Testis (tissue), 3 donors: ENCODE measurements around the gene HIRIP3. TPM values are rescaled to one million over a fixed set of nuclear protein-coding genes. Genes with fewer than 3 reads are reported as not detected.

ENCODE experiments used
- DNase-seq: peaks from one replicate; pipeline ENCODE4 v3.0.0-alpha.2; 2019
- H3K27ac ChIP-seq, 2 donors: fragments of 200-600 bp; sonication (generic); one replicate each; pipeline ENCODE4 v1.5.1; 2019
- H3K27me3 ChIP-seq: fragments of 200-600 bp; sonication (generic); one replicate; pipeline ENCODE4 v1.5.1; 2019
- H3K36me3 ChIP-seq: fragments of 200-600 bp; sonication (generic); one replicate; pipeline ENCODE4 v1.5.1; 2017; ENCODE audit warnings: low read depth; ENCODE audit errors: missing control alignments
- H3K4me1 ChIP-seq: fragments of 200-600 bp; sonication (generic); one replicate; pipeline ENCODE4 v1.5.1; 2019
- H3K4me3 ChIP-seq, 2 donors: fragments of 200-600 bp; sonication (generic); one replicate each; pipeline ENCODE4 v1.5.1; 2017 to 2019
- H3K9me3 ChIP-seq: fragments of 200-600 bp; sonication (generic); one replicate; pipeline ENCODE4 v1.5.1; 2017
- POLR2A ChIP-seq: fragments of 450-650 bp; IDR thresholded peaks from one replicate; pipeline ENCODE4 v1.6.1; 2017; ENCODE audit warnings: antibody characterized with exemption, mild to moderate bottlenecking, moderate library complexity
- WGBS, 2 donors: methylation state at CpG; one replicate each; pipeline ENCODE4 v1.1.5; 2018; 5-methylcytosine and 5-hydroxymethylcytosine counted together
- intact Hi-C: fragments of 100-400 bp; cut with DNase I; formaldehyde crosslinking; loops from one replicate; pipeline ENCODE4 v1.15.1; 2023; ENCODE audit warnings: low total_unique reads
- polyA plus RNA-seq: library from polyadenylated mRNA; stranded (reverse); fragments of 350-450 nt; fragmentation: Illumina TruSeq; extraction: RNeasy Lipid Tissue Mini Kit (QIAGEN cat#74804); gene quantifications from one replicate; pipeline ENCODE4 v1.2.3, GENCODE V29; 2014; ENCODE audit warnings: low read depth, low replicate concordance; ENCODE audit not compliant: insufficient read depth
- total RNA-seq, 2 donors: library from RNA; depleted of rRNA; stranded (reverse); fragments of >200 nt; gene quantifications; one replicate each; pipeline ENCODE4 v1.2.3, GENCODE V29; 2016
- TF ChIP-seq, protein P1 (sequence below), 3 experiments: fragments of 450-650 bp in 2 of 3; fragments of 200-600 bp in 1 of 3; sonication (generic) in 1 of 3; IDR thresholded peaks; one replicate each; pipeline ENCODE4 v1.5.1; 2016 to 2019; ENCODE audit warnings: antibody characterized with exemption in 3 of 3, mild to moderate bottlenecking in 2 of 3, moderate library complexity in 1 of 3

Gene HIRIP3
- total and polyA plus RNA-seq, 3 donors from 2014 or later = 32.1 to 57.3 (median 40.2) TPM

DNA sequence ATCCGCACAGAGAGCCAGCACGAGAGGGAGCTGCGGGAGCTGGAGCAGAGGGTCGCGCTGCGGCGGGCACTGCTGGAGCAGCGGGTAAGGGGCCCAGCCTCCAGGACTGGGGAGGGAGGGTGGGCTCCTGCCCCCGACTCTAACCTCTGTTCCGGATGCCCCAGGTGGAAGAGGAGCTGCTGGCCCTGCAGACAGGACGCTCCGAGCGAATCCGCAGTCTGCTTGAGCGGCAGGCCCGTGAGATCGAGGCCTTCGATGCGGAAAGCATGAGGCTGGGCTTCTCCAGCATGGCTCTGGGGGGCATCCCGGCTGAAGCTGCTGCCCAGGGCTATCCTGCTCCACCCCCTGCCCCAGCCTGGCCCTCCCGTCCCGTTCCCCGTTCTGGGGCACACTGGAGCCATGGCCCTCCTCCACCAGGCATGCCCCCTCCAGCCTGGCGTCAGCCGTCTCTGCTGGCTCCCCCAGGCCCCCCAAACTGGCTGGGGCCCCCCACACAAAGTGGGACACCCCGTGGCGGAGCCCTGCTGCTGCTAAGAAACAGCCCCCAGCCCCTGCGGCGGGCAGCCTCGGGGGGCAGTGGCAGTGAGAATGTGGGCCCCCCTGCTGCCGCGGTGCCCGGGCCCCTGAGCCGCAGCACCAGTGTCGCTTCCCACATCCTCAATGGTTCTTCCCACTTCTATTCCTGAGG, 4.4 kb downstream of the HIRIP3 start:
- H3K27me3 ChIP-seq = no peaks in the 10 kb centered on the region
- WGBS, 2 donors = 88 to 98% methylated on average over 8 to 30 of the region's 35 CpGs
- no peak for DNase-seq
- TF ChIP-seq, protein P1, sequence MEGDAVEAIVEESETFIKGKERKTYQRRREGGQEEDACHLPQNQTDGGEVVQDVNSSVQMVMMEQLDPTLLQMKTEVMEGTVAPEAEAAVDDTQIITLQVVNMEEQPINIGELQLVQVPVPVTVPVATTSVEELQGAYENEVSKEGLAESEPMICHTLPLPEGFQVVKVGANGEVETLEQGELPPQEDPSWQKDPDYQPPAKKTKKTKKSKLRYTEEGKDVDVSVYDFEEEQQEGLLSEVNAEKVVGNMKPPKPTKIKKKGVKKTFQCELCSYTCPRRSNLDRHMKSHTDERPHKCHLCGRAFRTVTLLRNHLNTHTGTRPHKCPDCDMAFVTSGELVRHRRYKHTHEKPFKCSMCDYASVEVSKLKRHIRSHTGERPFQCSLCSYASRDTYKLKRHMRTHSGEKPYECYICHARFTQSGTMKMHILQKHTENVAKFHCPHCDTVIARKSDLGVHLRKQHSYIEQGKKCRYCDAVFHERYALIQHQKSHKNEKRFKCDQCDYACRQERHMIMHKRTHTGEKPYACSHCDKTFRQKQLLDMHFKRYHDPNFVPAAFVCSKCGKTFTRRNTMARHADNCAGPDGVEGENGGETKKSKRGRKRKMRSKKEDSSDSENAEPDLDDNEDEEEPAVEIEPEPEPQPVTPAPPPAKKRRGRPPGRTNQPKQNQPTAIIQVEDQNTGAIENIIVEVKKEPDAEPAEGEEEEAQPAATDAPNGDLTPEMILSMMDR (IDR thresholded peaks at IDR 0.05) = no peak
- TF ChIP-seq POLR2A = no peak
- intact Hi-C loops = no loop called here
- H3K27ac ChIP-seq = no peak overlapping the region
- no peaks in the 10 kb centered on the region for H3K9me3 ChIP-seq
- H3K4me3 ChIP-seq = no peak overlapping the region
- H3K4me1 ChIP-seq = peaks cover 13% of the 10 kb centered on the region
- H3K36me3 ChIP-seq = no peaks in the 10 kb centered on the region

DNA sequence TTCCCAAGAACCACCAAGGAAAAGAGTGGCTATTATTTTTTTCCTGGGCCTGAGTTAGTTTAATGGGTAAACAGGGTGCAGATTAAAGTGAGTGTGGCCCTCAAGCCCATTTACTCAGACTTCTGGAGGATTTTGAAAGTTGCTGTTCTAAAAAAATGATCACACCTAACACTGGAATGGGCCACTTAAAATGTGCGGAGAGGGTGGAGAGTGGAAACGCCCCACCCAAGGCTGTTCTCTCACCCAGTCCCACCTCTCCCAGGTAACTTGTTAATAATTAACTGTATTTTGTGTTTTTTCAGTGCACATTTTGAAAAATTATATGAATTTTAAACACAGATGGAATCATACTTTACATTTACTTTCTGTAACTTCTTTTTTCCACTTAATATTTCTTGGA, 5.4 kb downstream of the HIRIP3 start:
- no peak for DNase-seq
- Histone ChIP-seq H3K27me3 (no peaks in the 10 kb centered on the region), H3K27ac (no peak overlapping the region), H3K4me3 (no peak overlapping the region), H3K4me1 (peaks cover 10% of the 10 kb centered on the region), H3K36me3 (no peaks in the 10 kb centered on the region), H3K9me3 (no peaks in the 10 kb centered on the region)
- WGBS, 2 donors = 89 to 96% methylated on average over 2 of the region's 2 CpGs
- no peak for TF ChIP-seq POLR2A
- TF ChIP-seq, protein P1 (IDR thresholded peaks at IDR 0.05) = no peak
- intact Hi-C loops = no loop called here

GRCh38 chr16:29989111-29989858, 6.1 kb downstream of the HIRIP3 start:
- H3K36me3 ChIP-seq = no peaks in the 10 kb centered on the region
- H3K27me3 ChIP-seq = no peaks in the 10 kb centered on the region
- H3K4me3 ChIP-seq = no peak overlapping the region
- H3K9me3 ChIP-seq = no peaks in the 10 kb centered on the region
- no peak for DNase-seq
- intact Hi-C loops = no loop called here
- TF ChIP-seq, protein P1 (IDR thresholded peaks at IDR 0.05) = no peak
- 79 to 82% methylated on average over 23 of the region's 23 CpGs for WGBS, 2 donors
- H3K27ac ChIP-seq = no peak overlapping the region
- peaks cover 3% of the 10 kb centered on the region for H3K4me1 ChIP-seq

DNA sequence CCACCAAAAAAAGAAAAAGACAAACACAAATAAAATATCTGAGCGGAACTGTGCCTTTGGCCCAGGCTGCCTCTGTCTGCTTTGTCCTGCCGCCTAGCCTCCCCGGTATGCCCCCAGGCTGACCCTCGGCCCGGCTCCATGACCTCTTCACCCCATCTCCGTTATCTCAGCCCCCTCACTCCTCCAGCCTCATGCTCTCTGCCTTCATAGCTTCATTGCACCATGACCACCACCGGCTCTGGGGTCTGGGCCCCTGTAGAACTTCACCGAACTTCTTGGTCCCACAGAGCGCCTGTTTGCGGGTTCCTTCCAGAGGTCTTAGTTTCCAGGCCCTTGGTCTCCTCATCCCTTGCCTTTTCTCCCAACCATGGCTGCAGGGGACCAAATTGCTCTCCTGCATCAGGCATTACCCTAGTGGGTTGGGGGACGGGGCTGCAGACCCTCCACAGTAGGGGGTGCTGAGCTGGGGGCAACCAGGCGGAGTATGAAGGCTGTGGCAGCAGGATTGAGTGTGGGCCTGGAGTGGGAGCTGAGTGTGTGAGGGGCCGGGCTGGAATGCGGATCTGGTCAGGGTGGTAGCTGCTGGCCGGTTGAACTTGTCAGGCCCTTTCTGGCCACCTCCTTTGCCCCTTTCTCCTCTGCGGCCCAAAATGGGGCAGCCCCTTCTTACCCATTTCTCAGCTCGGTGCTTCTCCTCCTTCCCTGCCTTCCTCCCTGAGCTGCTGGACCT, 6.9 kb downstream of the HIRIP3 start:
- intact Hi-C loops = no loop called here
- Histone ChIP-seq H3K9me3 (no peaks in the 10 kb centered on the region), H3K27me3 (no peaks in the 10 kb centered on the region), H3K4me1 (peaks cover 3% of the 10 kb centered on the region), H3K4me3 (no peak overlapping the region), H3K36me3 (no peaks in the 10 kb centered on the region), H3K27ac (no peak overlapping the region)
- WGBS, 2 donors = 84 to 86% methylated on average over 17 of the region's 17 CpGs
- no peak for DNase-seq
- TF ChIP-seq POLR2A = no peak
- TF ChIP-seq, protein P1 (IDR thresholded peaks at IDR 0.05) = no peak
